ENCODE measurements around the gene AIG1.

DNA sequence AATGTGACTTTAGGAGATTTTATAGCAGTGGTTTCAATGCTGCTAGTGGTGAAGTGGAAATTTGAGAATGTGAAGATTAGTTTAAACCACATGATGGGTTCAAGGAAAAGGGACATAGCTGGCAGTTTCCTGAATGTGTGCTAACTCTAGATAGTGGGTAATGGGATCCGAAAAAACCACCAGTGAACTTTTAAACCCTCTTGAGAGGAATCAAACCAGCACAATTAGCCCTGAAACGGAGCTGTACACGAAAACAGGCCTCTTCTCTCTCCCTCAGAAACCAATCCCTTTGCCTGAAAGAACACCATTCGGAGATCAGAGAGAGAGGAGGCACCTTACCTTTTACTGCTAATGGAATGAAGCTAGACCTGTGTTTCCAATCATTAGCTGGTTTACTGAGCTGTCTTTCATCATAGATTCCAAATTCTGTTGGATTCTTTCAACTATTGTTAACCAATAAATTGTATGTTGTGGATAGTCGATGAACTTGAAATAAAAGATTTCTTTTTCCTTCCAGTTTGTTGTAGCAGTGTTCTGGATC, 103.9 kb downstream of the AIG1 start:
- TF ChIP-seq EZH2phosphoT487 (IDR thresholded peaks at IDR 0.05; ENCODE audit: insufficient read depth, low read depth), result no peak
- TF ChIP-seq EZH2 (IDR thresholded peaks at IDR 0.05; ENCODE audit: insufficient read depth, poor library complexity, severe bottlenecking), result no peak

Measured in GM23248 (cell line).